GM20000 (cell line): Measurements from ENCODE around the gene C1QL2.

Experiments used
- DNase-seq: peaks from one replicate; pipeline ENCODE4 v3.0.0; 2012; ENCODE audit warnings: low spot score
- CTCF ChIP-seq: IDR thresholded peaks from 2 replicates; pipeline ENCODE4 v1.5.1; 2012; ENCODE audit warnings: mild to moderate bottlenecking, control low read depth; ENCODE audit errors: extremely low read depth, missing control alignments

The C1QL2 gene

GRCh38 chr2:119190321-119191111 lies 32.0 kb upstream of the C1QL2 start:
- no peak for TF ChIP-seq CTCF
- DNase-seq: no peak

GRCh38 chr2:119184512-119184911 lies 26.0 kb upstream of the C1QL2 start:
- TF ChIP-seq CTCF: no peak
- no peak for DNase-seq

GRCh38 chr2:119181791-119182445 lies 23.4 kb upstream of the C1QL2 start:
- DNase-seq: no peak
- no peak for TF ChIP-seq CTCF

- no peak for DNase-seq
- TF ChIP-seq CTCF: no peak
Measured at GRCh38 chr2:119181391-119181790, 22.8 kb upstream of the C1QL2 start.

- no peak for DNase-seq
- no peak for TF ChIP-seq CTCF
Measured at GRCh38 chr2:119180892-119181291, 22.3 kb upstream of the C1QL2 start.

- TF ChIP-seq CTCF: no peak
- DNase-seq: no peak
Measured at GRCh38 chr2:119179991-119180390, 21.4 kb upstream of the C1QL2 start.

GRCh38 chr2:119179202-119179601 lies 20.7 kb upstream of the C1QL2 start:
- TF ChIP-seq CTCF: no peak
- DNase-seq: no peak
